IPS-18c (cell line): ENCODE results near the gene C12orf56.
"Not testable (repeated sequence)": the region's sequence is repeated elsewhere in the genome, so short reads cannot be mapped to it uniquely, and the experiment has no call there.

Experiments
- H3K4me3 ChIP-seq: 2 replicates; pipeline ENCODE4 v1.7.0; 2013; ENCODE audit warnings: low read depth, mild to moderate bottlenecking, low read length, moderate library complexity; ENCODE audit not compliant: insufficient read depth
- H3K9me3 ChIP-seq: one replicate; pipeline ENCODE4 v1.6.1; 2013; ENCODE audit warnings: mild to moderate bottlenecking, low read length, moderate library complexity; ENCODE audit not compliant: control insufficient read depth, insufficient read depth

C12orf56 gene

DNA sequence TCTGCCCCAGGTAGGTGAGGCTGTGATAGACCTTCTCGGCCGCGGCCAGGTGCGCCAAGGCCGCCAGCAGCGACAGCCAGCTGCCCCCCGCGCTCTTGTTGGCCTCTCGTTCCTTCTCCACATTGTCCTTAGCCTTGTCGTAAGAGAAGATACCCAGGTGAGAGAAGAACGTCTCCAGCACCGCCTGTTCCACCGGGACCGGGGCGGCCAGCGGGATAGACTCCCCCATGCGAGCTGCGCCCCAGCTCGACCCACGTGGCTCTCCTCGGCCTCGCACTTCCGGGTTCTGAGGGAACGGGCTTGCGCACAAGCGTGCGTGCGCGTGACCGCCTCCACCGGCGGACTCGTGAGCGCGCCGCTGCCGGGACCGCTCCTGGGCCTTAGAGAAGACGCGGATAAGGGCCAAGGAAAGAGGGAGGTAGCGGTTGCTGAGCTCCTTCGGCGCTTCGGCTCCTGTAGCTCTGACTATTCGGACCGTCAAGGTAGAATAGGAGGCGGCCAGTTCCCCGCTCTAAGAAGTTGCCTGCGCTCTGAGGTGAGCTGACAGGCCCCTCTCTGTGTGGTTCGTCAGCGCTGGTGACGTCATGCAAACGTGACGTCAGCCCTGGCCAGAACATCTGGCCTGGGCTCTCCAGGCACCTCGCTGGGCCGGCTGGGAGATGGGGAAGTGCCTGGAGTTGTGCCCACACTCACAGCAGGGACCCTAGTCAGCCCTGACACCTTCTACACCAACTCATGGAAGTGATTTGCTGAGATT, 168.4 kb downstream of the C12orf56 start, which contains the start of gene KICS2:
Gene KICS2, minus strand, starts transcription at position 288 of the 757 bp plus-strand sequence. Its CDS starts 59 bp downstream, at position 229.
- Histone ChIP-seq H3K9me3 (no peaks in the 10 kb centered on the region), H3K4me3 (peak within 1 kb of the TSS; percentile 96)

DNA sequence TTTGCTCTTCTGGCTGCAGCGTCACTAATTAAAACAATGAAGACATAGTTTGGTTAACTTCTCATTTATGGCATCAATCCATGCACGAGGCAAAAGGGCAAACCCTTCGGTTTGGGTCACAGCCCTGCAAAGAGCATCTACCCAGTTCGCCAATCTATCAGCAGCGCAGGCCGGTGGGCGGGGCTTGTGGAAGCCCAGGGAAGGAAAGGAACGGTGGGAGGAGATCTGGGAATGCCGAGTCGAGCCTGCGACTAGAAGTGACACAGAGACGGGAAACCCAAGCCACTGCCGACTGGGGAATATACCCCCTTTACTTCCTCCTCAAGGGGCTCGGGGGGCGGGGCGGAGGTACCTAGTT, 168.9 kb downstream of the C12orf56 start:
- Histone ChIP-seq H3K9me3 (no peaks in the 10 kb centered on the region), H3K4me3 (peak overlapping the region; percentile 96)

DNA sequence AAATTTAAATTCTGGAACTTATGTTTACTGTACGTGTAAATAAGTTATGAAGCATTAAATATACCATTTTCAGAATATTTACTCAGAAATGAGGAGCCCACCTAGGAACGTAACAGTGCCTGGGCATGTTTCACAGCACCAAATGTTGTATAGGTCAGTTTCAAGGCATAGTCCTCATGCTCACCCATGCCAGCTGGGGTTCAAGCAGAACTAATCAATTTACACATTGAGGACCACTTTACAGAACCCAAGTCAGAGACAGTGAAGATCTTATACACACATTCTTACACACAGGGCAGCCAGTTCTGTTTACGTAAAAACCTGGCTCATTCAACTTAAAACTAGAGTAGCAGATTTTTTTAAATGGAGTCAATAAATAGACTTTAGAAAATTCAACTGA, 170.5 kb downstream of the C12orf56 start:
- Histone ChIP-seq H3K4me3 (no peak overlapping the region), H3K9me3 (no peaks in the 10 kb centered on the region)

DNA sequence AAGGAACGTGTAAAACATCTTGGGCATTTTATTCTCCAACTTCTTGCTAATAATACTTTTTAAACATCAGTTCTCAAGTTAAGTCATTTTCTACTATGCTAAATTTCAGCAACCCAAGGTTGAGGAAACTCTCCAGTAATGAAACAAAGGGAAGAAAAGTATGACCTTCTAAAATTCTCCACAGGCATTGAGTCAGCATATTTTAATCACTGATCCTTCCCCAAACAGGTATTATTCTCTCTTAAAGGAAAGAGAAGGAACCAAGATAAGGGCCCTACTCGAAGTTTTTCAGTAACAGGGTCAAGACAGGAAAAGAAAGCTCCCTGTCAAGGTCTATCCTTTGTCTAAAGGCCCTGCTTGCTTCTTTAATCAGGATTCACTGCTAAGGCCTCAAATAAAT, 171.4 kb downstream of the C12orf56 start:
- Histone ChIP-seq H3K4me3 (no peak overlapping the region), H3K9me3 (no peaks in the 10 kb centered on the region)

DNA sequence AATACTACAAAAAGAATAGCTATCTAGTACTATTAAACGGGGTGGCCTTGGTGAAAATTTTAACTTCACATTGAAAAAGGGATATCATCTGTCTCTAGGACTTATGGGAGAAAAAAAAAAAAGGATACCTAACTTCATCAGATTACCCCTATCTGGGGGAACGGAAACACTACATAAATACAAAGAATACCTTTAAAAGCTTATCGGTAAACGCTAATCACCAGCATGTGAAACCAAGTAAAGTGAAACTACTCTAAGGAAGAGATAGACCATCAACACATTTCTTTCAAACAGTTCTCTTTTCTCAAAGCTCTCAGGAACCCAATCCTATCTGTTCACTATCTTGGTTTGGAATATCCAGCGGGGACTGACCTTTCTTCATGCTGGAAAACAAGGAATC, 172.0 kb downstream of the C12orf56 start:
- H3K9me3 ChIP-seq: no peaks in the 10 kb centered on the region
- H3K4me3 ChIP-seq: no peak overlapping the region

DNA sequence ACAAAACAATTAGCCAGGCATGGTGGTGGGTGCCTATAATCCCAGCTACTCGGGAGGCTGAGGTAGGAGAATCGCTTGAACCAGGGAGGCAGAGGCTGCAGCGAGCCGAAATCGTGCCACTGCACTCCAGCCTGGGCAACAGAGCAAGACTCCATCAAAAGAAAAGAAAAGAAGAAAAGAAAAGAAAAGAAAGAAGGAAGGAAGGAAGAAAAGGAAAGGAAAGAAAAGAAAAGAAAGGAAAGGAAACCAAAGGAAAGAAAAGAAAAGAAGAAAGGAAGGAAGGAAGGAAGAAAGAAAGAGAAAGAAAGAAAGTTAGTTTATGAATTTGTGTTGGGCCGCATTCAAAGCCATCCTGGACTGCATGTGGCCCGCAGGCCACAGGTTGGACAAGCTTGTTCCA, 172.9 kb downstream of the C12orf56 start:
- H3K4me3 ChIP-seq, H3K9me3 ChIP-seq: not testable (repeated sequence)

DNA sequence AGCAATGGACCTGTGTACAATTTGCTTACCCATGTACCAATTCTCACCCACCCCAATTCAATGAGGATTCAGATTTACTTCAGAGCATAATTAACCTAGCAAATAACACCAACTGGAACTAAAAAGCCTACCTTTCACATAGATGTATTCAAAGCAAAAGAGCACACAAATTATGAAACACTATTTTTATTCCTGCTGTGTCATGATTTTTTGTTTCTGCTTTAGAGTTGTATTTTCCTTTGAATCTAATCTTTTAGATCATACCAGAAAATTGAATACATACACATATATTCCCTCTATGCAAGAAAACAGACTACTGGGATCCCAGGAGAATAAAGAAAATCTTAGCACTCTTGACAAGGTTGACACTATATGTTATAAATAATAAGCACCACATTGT, 174.3 kb downstream of the C12orf56 start:
- no peak overlapping the region for H3K4me3 ChIP-seq
- no peaks in the 10 kb centered on the region for H3K9me3 ChIP-seq
